RWPE2 (cell line): ENCODE data around the gene CWF19L2.

ENCODE experiments used
- ATAC-seq: fragments of 200-7000 bp; cut with Tn5 transposase; 3 replicates; pipeline ENCODE4 v1.9.1; 2021; ENCODE audit warnings: low read depth
- DNase-seq: peaks from one replicate; pipeline ENCODE4 v3.0.0-alpha.2; 2020; ENCODE audit warnings: low spot score
- H3K27ac ChIP-seq: fragments of 450-650 bp; 2 replicates; pipeline ENCODE4 v1.5.1; 2017; ENCODE audit warnings: mild to moderate bottlenecking; ENCODE audit not compliant: poor library complexity, severe bottlenecking
- H3K27me3 ChIP-seq: fragments of 250-450 bp; sonication (Bioruptor Pico); 2 replicates; pipeline ENCODE4 v1.5.1; 2021; ENCODE audit warnings: mild to moderate bottlenecking, moderate library complexity; ENCODE audit not compliant: insufficient read depth, poor library complexity, severe bottlenecking
- H3K36me3 ChIP-seq: fragments of 250-450 bp; sonication (Bioruptor Pico); 2 replicates; pipeline ENCODE4 v1.5.1; 2020; ENCODE audit warnings: low read depth, mild to moderate bottlenecking, moderate library complexity
- H3K4me1 ChIP-seq: fragments of 250-450 bp; sonication (Bioruptor Pico); 2 replicates; pipeline ENCODE4 v1.5.1; 2021; ENCODE audit warnings: mild to moderate bottlenecking, moderate library complexity; ENCODE audit not compliant: insufficient read depth, poor library complexity, severe bottlenecking
- H3K4me3 ChIP-seq: fragments of 250-450 bp; sonication (Bioruptor Pico); 2 replicates; pipeline ENCODE4 v1.5.1; 2021; ENCODE audit warnings: mild to moderate bottlenecking, moderate library complexity; ENCODE audit not compliant: severe bottlenecking
- H3K9me3 ChIP-seq: fragments of 250-450 bp; sonication (Bioruptor Pico); 2 replicates; pipeline ENCODE4 v1.5.1; 2021; ENCODE audit warnings: mild to moderate bottlenecking, moderate library complexity; ENCODE audit not compliant: severe bottlenecking
- TF ChIP-seq, protein P1 (sequence below): fragments of 450-650 bp; IDR thresholded peaks from one replicate; pipeline ENCODE4 v1.5.1; 2017; ENCODE audit warnings: mild to moderate bottlenecking, moderate library complexity; ENCODE audit not compliant: poor library complexity, severe bottlenecking

Gene CWF19L2

DNA sequence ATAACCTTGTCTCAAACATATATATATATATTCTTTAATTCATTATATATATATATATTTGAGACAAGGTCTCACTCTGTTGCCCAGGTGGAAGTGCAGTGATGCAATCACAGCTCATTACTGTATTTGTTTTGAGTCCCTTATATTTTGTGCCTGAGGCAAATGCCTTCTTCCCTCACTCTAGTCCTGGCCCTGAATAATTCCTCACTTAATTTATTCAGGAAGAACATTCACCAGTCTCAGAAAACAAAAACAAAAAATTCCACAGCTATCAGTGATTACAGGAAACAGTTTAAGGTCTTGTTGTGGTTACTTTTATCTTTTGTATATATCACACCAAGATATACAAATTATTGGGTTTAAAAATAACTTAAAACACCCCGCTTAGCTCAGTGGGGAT is 155.7 kb downstream of the CWF19L2 start:
- DNase-seq (no peak), ATAC-seq (no peak)
- no peaks in the 10 kb centered on the region for H3K36me3 ChIP-seq
- H3K27me3 ChIP-seq = no peaks in the 10 kb centered on the region
- H3K9me3 ChIP-seq = no peaks in the 10 kb centered on the region
- peaks cover 7% of the 10 kb centered on the region for H3K4me1 ChIP-seq
- TF ChIP-seq, protein P1, sequence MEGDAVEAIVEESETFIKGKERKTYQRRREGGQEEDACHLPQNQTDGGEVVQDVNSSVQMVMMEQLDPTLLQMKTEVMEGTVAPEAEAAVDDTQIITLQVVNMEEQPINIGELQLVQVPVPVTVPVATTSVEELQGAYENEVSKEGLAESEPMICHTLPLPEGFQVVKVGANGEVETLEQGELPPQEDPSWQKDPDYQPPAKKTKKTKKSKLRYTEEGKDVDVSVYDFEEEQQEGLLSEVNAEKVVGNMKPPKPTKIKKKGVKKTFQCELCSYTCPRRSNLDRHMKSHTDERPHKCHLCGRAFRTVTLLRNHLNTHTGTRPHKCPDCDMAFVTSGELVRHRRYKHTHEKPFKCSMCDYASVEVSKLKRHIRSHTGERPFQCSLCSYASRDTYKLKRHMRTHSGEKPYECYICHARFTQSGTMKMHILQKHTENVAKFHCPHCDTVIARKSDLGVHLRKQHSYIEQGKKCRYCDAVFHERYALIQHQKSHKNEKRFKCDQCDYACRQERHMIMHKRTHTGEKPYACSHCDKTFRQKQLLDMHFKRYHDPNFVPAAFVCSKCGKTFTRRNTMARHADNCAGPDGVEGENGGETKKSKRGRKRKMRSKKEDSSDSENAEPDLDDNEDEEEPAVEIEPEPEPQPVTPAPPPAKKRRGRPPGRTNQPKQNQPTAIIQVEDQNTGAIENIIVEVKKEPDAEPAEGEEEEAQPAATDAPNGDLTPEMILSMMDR = no peak
- H3K27ac ChIP-seq = no peak overlapping the region
- H3K4me3 ChIP-seq = no peak overlapping the region

DNA sequence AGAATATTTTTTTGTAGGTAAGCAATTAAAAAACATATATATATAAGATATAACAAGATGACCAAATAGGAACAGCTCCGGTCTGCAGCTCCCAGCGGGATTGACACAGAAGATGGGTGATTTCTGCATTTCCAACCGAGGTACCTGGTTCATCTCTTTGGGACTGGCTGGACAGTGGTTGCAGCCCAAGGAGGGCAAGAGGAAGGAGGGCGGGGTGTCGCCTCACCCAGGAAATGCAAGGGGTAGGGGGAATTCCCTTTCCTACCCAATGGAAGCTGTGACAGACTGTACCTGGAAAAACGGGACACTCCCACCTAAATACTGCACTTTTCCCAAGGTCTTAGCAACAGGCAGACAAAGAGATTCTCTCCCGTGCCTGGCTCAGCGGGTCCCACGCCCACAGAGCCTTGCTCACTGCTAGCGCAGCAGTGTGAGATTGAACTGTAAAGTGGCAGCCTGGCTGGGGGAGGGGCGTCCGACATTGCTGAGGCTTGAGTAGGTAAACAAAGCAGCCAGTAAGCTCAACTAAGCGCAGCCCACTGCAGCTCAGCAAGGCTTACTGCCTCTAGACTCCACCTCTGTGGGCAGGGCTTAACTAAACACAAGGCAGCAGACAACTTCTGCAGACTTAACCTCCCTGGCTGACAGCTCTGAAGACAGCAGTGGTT is 163.8 kb downstream of the CWF19L2 start:
- Histone ChIP-seq H3K4me1 (no peaks in the 10 kb centered on the region), H3K4me3 (no peak overlapping the region), H3K27ac (no peak overlapping the region), H3K27me3 (no peaks in the 10 kb centered on the region), H3K9me3 (no peaks in the 10 kb centered on the region), H3K36me3 (no peaks in the 10 kb centered on the region)
- ATAC-seq = no peak
- TF ChIP-seq, protein P1 = no peak
- DNase-seq = no peak

DNA sequence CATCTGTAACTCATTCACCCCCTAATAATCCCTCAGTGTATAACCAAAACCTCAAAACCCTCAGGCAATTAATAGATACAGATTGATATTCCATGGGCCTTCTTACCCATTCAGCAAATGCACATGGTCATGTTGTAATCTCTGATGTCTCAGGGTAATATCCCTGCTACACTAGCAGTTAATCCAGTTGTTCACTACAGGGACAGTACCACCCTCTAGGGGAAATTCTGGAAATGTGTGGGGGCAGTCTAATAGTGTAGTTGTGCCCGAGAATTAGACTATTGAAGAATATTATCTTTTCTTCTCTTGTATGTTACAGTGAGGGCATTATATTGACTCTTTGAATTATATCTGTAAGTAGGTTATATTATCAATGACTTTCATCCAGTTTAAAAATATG is 175.4 kb downstream of the CWF19L2 start:
- Histone ChIP-seq H3K36me3 (no peaks in the 10 kb centered on the region), H3K27me3 (no peaks in the 10 kb centered on the region), H3K4me3 (no peak overlapping the region), H3K27ac (no peak overlapping the region), H3K9me3 (no peaks in the 10 kb centered on the region), H3K4me1 (no peaks in the 10 kb centered on the region)
- ATAC-seq (no peak), DNase-seq (no peak)
- TF ChIP-seq, protein P1 = no peak
